NCI-H748 (cell line): ENCODE results near the gene TMEM178A.

ENCODE experiments used
- DNase-seq: peaks from one replicate; lab custom pipeline; 2025; ENCODE audit not compliant: unreplicated experiment; lab: John Stamatoyannopoulos, UW

Gene TMEM178A

GRCh38 chr2:39673018-39673417, 7.3 kb downstream of the TMEM178A start:
- DNase-seq, result no peak

GRCh38 chr2:39676342-39676741, 10.6 kb downstream of the TMEM178A start:
- DNase-seq, result no peak

DNA sequence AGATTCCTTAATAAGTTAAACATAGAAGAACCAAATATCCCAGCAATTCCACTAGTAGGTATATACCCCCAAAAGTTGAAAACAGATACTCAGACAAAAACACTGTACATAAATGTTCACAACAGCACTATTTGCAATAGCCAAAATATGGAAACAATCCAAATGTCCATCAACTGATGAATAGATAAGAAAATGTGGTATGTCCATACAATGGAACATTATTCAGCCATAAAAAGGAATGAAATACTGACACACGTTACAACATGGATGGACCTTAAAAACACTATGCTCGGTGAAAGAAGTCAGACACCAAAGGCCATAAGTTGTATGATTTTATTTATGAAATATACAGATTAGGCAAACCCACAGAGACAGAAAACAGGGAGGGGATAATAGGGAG, 12.5 kb downstream of the TMEM178A start:
- no peak for DNase-seq

DNA sequence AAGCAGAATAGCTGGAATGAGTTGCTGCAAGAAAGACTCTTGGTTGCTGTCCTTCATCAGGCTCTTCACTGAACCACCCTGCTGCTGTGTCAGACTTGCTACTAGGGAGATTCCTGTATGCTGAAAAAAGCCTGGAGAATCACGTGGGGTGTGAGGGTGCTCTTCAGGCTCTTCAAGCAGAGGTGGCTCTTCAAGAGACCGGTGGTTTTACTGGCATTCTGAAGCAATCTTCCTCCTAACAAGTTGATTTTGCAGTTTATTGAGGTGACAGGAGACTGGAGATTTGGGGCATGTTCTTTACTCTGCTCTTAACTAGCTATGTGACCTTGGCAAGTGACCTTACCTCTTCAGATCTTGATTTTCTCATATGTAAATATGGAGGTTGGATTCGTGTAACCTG, 14.1 kb downstream of the TMEM178A start:
- no peak for DNase-seq

DNA sequence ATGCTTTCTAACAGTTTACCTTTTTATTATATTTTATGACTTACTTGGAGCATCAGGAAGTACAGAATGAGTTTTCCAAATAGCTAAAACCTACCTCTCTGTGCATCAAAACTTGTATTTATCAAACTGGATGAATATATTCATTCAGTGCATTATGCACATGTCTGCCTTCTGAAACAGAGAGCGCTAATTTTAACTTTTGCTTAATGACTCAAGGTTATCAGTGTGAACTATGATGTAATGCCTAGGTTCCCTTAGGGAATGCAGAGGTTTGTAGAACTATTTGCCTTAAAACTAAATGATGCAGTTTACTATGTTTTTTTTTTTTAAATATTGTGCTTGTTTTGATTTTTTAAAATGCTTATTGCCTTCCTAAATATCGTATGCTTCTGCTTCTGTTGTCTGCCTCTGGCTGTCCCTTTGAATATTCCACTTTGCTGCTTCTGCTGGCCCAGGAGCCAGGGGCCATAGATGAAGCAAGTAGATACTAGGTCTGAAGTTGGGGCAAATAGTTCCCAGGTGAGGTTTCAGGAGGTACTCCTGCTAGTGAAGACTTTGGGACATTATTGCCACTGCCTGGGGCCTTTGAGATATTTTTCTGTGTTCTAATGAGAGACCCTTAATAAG, 16.5 kb downstream of the TMEM178A start:
- DNase-seq, result no peak

DNA sequence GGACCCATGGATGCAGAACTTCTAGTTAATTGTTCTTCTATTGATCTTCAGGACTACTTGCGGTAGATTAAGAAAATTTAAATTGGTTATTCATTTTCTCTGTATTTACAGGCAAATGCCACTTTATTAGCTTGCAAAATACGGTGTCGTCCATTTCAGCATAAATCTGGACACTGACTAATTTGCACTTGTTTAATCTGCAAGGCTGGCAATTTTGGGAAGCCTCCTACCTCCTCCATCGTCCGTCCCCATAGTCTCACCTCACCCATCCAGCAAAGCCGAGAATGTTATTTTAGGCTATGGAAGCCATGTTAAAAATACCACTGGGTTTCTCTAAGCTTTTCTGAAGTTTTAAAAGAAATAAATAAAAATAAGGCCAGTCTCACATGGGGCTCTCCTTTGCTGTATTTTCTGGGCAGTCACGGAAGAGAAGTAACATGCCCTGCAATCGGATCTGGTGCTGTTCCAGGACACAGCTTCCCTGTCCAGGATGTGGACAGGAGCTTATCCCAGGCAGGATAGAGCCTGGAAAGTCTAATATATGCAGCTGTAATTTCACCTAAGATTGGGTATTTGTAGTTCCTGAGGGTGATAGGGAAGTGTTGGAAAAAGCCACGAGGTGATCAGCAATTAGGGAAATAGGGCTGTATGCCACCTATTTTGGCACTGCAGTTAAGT, 17.4 kb downstream of the TMEM178A start:
- no peak for DNase-seq

DNA sequence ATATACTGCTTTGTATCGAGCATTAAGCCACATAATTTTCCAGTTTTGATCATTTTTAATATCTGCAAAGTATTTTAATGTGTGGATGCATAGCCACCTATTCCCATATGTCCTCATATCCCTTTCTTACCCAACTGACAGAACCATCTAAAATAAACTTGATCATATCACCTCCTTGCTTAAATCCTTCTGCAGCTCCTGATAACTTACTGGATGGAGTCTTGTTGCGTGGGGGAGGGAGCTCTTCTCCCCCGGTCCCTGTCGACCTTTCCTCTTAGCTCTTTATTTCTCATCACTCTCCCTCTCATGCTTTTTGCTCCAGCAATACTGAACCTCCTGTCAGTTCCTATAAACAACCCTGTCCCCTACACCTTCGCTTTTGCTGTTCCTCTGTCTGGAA, 18.7 kb downstream of the TMEM178A start:
- no peak for DNase-seq

DNA sequence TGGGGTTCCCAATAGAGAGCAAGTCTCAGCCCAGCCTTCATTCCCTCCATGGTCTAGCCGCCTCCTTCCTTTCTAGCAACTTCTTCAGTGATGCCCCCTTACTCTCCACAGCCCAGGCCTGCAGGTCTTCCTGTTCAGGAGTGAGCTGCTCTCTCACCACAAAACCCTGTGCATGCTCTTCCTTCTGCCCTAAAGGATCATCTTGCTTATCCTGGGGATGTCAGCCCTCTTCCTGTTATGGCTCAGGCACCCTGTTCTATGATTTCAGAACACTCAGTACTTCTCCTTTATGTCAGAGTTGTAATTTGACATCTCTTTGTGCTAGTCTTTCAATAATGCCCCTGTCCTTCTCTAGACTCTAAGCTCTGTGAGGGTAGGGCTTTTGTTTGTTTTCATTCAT, 19.4 kb downstream of the TMEM178A start:
- DNase-seq, result no peak

DNA sequence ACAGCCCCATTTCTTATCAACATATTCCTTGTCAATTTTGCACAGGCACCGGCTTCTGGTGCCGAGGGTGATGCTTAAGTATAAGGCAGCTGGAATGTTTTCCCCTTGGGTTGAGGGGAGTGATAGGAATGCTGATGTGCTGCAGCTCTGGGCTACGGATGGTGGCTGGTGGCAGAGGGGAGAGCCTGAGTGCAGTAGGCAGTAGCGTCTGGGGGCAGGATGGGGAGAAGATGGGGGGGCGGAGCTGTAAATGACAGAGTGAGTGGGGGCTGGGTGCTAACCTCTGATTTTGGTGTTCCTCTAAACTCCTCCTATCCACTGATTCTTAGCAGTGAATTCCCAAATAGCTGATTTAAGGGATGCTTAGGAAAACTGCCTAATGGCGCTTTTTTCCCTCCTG, 20.7 kb downstream of the TMEM178A start:
- no peak for DNase-seq

DNA sequence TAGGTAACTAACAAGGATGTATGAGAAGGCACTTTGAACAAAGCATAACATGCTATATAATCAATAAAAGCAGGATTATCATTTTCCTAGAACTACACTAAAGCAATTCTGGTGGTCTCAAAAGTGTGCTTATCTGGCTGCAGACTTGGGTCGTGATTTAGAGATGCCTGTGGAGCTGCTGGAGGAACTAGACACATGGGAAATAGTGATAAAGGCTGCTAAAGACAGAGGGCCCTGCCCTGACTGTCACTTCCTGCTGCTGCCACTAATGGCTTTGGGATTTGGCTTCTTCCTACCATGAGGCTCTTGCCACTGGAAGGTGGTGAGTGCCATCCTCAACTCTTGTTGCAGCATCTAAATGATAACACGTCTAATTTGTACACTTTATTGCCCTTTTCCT, 22.5 kb downstream of the TMEM178A start:
- DNase-seq, result peak; percentile 50

DNA sequence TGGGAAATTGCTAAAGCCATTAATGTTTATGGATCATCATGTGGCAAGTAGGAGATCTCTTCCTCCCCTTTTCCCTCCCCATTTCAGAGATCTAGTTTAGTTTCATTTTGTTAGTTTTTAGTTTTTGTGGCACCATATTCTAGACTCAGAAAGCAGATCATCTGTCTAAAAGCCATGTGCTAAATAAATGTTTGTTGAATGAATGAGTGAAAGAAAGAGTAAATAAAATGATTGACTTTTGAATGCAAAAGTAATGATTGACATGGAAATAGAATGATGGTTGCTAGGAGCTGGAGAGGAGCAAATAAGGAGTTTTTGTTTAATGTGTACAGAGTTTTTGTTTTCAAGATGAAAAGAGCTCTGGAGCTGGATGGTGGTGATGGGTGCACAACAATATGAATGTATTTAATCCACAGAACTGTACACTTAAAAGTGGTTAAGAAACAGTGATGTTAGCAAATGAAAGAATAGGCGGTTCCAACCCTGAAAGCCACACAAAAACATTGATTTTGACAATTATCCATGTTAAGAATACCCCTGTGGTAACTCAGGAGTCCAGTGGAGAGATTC, 23.6 kb downstream of the TMEM178A start:
- peak; percentile 86 for DNase-seq

GRCh38 chr2:39689876-39690275, 24.2 kb downstream of the TMEM178A start:
- DNase-seq, result peak; percentile 62

GRCh38 chr2:39693245-39693644, 27.5 kb downstream of the TMEM178A start:
- no peak for DNase-seq

- peak; percentile 95 for DNase-seq
These were observed 30.4 kb downstream of the TMEM178A start for GRCh38 chr2:39696101-39696553.

DNA sequence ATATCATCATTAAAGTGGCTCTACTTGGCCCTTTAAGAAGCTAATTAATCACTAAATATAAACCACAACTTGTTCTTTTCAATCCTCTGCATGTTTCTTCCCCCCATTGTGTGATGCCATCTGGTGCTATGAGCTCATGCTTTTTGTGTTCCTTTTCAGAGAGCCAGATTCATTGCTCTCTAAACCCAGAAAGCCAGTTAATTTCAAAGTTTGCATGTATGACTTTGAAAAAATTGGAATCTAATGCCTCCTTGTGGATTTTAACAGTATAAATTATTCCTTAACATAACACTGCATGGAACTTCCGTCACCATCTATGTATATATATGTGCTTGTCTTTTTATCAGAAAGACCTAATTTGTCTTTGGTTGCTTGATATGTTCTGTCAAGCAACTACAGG, 31.1 kb downstream of the TMEM178A start:
- peak; percentile 56 for DNase-seq

GRCh38 chr2:39697454-39697853, 31.7 kb downstream of the TMEM178A start:
- no peak for DNase-seq

DNA sequence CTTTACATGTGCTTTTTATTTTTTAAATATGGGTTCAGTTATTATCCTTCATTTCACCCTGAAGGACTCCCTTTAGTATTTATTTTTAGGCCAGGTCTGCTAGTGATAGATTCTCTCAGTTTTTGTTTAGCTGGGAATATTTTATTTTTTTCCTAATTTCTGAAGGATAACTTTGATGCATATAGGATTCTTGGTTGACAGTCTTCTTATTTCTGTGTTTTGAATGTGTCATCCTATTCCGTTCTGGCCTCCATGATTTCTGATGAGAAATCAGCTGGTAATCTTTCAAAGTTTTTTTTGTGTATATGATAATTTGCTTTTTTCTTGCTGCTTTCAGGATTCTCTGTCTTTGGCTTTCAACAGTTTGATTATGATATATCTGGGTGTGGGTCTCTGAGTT, 35.4 kb downstream of the TMEM178A start:
- DNase-seq, result no peak

DNA sequence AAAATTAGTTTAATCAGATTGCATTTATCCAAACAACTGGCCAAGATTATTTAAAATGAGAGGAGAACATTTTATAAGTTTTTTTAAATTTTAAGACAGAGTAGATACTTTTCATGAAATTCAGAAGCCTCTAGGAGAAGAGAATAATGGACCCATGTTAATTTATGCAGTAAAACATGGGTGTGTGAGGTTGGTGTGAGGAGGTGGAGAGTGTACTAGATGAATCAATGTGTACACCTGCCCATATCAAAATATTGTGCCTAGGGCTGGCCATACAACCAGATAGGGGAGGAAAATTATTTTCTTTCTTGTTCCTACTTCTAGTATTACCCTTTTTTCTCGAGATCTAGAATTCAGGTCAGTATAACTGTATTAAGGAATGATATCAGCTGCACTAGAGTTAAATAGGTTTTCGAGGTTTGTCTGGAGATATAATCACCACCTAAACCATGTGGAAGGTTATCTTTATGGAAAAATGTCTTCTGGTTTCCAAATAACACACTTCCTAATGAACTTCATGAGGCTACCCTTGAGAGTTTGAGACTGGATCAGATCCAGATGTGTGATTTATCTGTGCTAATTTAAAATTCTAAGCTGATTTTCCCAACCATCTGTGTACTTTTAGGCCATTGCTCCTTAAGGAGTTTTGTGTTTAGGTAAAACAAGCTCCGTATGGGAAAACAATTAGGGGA, 37.6 kb downstream of the TMEM178A start:
- DNase-seq, result no peak

GRCh38 chr2:39704540-39704939, 38.8 kb downstream of the TMEM178A start:
- peak; percentile 55 for DNase-seq

GRCh38 chr2:39705638-39706037, 39.9 kb downstream of the TMEM178A start:
- peak; percentile 68 for DNase-seq

- no peak for DNase-seq
These were observed 40.6 kb downstream of the TMEM178A start for GRCh38 chr2:39706312-39706711.

GRCh38 chr2:39706945-39707344, 41.2 kb downstream of the TMEM178A start:
- DNase-seq, result no peak
